Caco-2 (cell line): Measurements from ENCODE around the gene ST3GAL3. TPM values are rescaled to one million over a fixed set of nuclear protein-coding genes. Genes with fewer than 3 reads are reported as not detected.

Experiments used
- BruUV-seq: library from RNA; stranded (reverse); fragments of 400-500 nt; replicated peaks from 2 replicates; lab custom pipeline; 2021; lab: Mats Ljungman, UMichigan
- CTCF ChIA-PET: fragments of 300-600 bp; sonication (Branson Sonifier 250); formaldehyde crosslinking; loops from one replicate; lab custom pipeline; 2022; ENCODE audit warnings: antibody characterized with exemption; lab: Charles Lee
- POLR2A ChIA-PET: fragments of 300-600 bp; sonication (Branson Sonifier 250); formaldehyde crosslinking; loops from one replicate; lab custom pipeline; 2022; ENCODE audit warnings: antibody characterized with exemption; lab: Charles Lee
- DNase-seq, 2 experiments: peaks; one replicate each; pipeline versions ENCODE4 v3.0.0 to v3.0.0-alpha.2; 2020 to 2022
- H3K27me3 ChIP-seq: replicated peaks from 2 replicates; pipeline ENCODE4 v1.6.0; 2011; ENCODE audit warnings: low read length; ENCODE audit not compliant: control insufficient read depth, insufficient read depth
- H3K36me3 ChIP-seq: 2 replicates; pipeline ENCODE4 v1.5.1; 2011; ENCODE audit warnings: low read length; ENCODE audit not compliant: control insufficient read depth, insufficient read depth
- H3K4me1 ChIP-seq: fragments of 250-450 bp; sonication (Bioruptor Pico); 2 replicates; pipeline ENCODE4 v1.5.1; 2020; ENCODE audit warnings: mild to moderate bottlenecking
- H3K4me3 ChIP-seq: 2 replicates; pipeline ENCODE4 v1.5.1; 2011; ENCODE audit warnings: low read depth, mild to moderate bottlenecking, control low read depth, low read length
- H3K9me3 ChIP-seq: fragments of 250-450 bp; sonication (Bioruptor Pico); 2 replicates; pipeline ENCODE4 v1.5.1; 2020; ENCODE audit warnings: mild to moderate bottlenecking, moderate library complexity
- H3K27ac Mint-ChIP-seq: one replicate; pipeline ENCODE4 v1.8.0; 2022; ENCODE audit warnings: mixed read lengths; ENCODE audit not compliant: unreplicated experiment
- H3K27me3 Mint-ChIP-seq: one replicate; pipeline ENCODE4 v1.8.0; 2022; ENCODE audit warnings: mixed read lengths; ENCODE audit not compliant: insufficient read depth, unreplicated experiment
- H3K36me3 Mint-ChIP-seq: one replicate; pipeline ENCODE4 v1.8.0; 2022; ENCODE audit warnings: mild to moderate bottlenecking, mixed read lengths; ENCODE audit not compliant: insufficient read depth, unreplicated experiment
- H3K4me1 Mint-ChIP-seq: one replicate; pipeline ENCODE4 v1.8.0; 2022; ENCODE audit warnings: low read depth, mixed read lengths; ENCODE audit not compliant: unreplicated experiment
- H3K4me3 Mint-ChIP-seq: one replicate; pipeline ENCODE4 v1.8.0; 2022; ENCODE audit warnings: mild to moderate bottlenecking, moderate library complexity, mixed read lengths; ENCODE audit not compliant: unreplicated experiment
- H3K9me3 Mint-ChIP-seq: one replicate; pipeline ENCODE4 v1.8.0; 2022; ENCODE audit warnings: mixed read lengths; ENCODE audit not compliant: unreplicated experiment
- CTCF ChIP-seq, 2 experiments: fragments of 200-600 bp in 1 of 2; IDR thresholded peaks; 1 replicate in 1 of 2; 2 replicates in 1 of 2; pipeline versions ENCODE4 v1.5.1 to v1.8.0; 2011 to 2022; ENCODE audit warnings: antibody characterized with exemption in 1 of 2, control low read depth in 1 of 2, inconsistent platforms in 1 of 2, low read depth in 1 of 2, low read length in 1 of 2, mild to moderate bottlenecking in 1 of 2, moderate library complexity in 1 of 2; ENCODE audit not compliant: insufficient read depth in 1 of 2, severe bottlenecking in 1 of 2, unreplicated experiment in 1 of 2
- intact Hi-C: fragments of 100-400 bp; cut with micrococcal nuclease; formaldehyde crosslinking; loops from one replicate; pipeline ENCODE4 v1.10.0; 2022; ENCODE audit not compliant: unreplicated experiment
- total RNA-seq: library from RNA; stranded (reverse); gene quantifications from 2 replicates; pipeline ENCODE4 v1.2.3, GENCODE V29; 2022

Gene ST3GAL3
- total RNA-seq, 1 experiment from 2014 or later = 5.6 TPM

GRCh38 chr1:43947061-43947873 lies 239.9 kb downstream of the ST3GAL3 start:
- CTCF ChIA-PET = interaction anchor here (0.6 to 2.4 kb wide), 5 partner anchors 12 to 184 kb away, joined by 3 to 12 read pairs (median 3); no protein-coding TSS in a partner anchor
- Mint-ChIP-seq H3K36me3 (peaks cover 6% of the 10 kb centered on the region), H3K4me3 (peak overlapping the region; percentile 80), H3K27me3 (no peaks in the 10 kb centered on the region), H3K27ac (peak overlapping the region; percentile 58), H3K4me1 (no peaks in the 10 kb centered on the region), H3K9me3 (no peaks in the 10 kb centered on the region)
- no peaks in the 10 kb centered on the region for H3K27me3 ChIP-seq
- BruUV-seq = TSS peak; percentile 42
- no peaks in the 10 kb centered on the region for H3K4me1 ChIP-seq
- POLR2A ChIA-PET = interaction anchor here (1.1 kb wide), 1 partner anchor 23 kb away, joined by 4 read pairs; the partner anchor contains the start of gene DPH2
- H3K36me3 ChIP-seq = no peaks in the 10 kb centered on the region
- H3K4me3 ChIP-seq = peak overlapping the region; percentile 90
- no peak for TF ChIP-seq CTCF (IDR thresholded peaks at IDR 0.05; ENCODE audit: insufficient read depth in 1 of 2, low read depth in 1 of 2, low read length in 1 of 2, severe bottlenecking in 1 of 2, unreplicated experiment in 1 of 2)
- no peaks in the 10 kb centered on the region for H3K9me3 ChIP-seq
- no peak for DNase-seq
- intact Hi-C loops = no loop called here

DNA sequence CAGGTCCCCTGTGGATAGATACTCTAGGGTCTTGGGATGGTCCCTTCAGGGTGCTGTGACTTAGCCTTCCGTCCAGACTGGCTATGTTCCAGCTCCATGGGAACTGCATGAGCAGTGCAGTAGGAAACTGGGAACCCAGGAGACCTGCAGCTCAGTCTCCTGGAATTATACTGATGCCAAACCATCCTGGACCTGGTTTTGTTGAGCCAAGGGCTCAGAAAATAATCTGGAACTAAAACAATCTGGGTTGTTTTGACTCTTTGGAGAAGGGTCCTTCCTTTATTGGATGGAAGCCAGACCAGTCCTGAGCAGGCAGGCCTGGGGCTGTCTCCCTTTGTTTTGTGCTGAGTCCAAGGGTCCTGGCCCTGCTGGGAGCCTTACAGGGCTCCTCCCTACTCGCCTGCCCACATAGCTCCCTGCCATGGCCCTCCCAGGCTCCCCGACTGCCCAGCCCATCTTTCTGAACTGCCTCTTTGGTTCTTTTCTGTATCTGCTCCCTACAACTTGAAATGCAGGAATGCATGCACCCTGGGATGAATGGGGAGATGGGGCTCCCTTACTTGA lies 240.6 kb downstream of the ST3GAL3 start:
- Mint-ChIP-seq H3K9me3 (no peaks in the 10 kb centered on the region), H3K27me3 (no peaks in the 10 kb centered on the region), H3K4me1 (no peaks in the 10 kb centered on the region), H3K4me3 (peak overlapping the region; percentile 80), H3K27ac (no peak overlapping the region), H3K36me3 (peaks cover 6% of the 10 kb centered on the region)
- BruUV-seq = no TSS peak
- H3K36me3 ChIP-seq = no peaks in the 10 kb centered on the region
- DNase-seq = no peak
- H3K4me1 ChIP-seq = no peaks in the 10 kb centered on the region
- intact Hi-C loops = no loop called here
- TF ChIP-seq CTCF (IDR thresholded peaks at IDR 0.05; ENCODE audit: insufficient read depth in 1 of 2, low read depth in 1 of 2, low read length in 1 of 2, severe bottlenecking in 1 of 2, unreplicated experiment in 1 of 2) = no peak
- H3K9me3 ChIP-seq = no peaks in the 10 kb centered on the region
- ChIA-PET CTCF (interaction anchor here (1.2 kb wide), 1 partner anchor 44 kb away, joined by 3 read pairs; no protein-coding TSS in a partner anchor), POLR2A (interaction anchor here (1.1 kb wide), 1 partner anchor 22 kb away, joined by 4 read pairs; the partner anchor contains the start of gene DPH2)
- H3K27me3 ChIP-seq = no peaks in the 10 kb centered on the region
- peak overlapping the region; percentile 90 for H3K4me3 ChIP-seq

DNA sequence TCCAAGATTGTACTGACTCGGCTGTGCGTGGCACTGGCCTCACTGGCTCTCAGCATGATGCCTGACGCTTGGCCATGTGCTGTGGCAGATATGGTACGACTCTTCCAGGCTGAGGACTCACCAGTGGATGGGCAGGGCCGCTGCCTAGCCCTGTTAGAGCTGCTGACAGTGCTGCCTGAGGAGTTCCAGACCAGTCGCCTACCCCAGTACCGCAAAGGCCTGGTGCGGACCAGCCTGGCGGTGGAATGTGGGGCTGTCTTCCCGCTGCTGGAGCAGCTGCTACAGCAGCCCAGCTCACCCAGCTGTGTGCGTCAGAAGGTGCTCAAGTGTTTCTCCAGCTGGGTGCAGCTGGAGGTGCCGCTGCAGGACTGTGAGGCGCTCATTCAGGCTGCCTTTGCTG lies 242.3 kb downstream of the ST3GAL3 start:
- Histone ChIP-seq H3K9me3 (no peaks in the 10 kb centered on the region), H3K36me3 (no peaks in the 10 kb centered on the region), H3K27me3 (no peaks in the 10 kb centered on the region), H3K4me3 (no peak overlapping the region), H3K4me1 (no peaks in the 10 kb centered on the region)
- ChIA-PET CTCF (no interaction called here), POLR2A (no interaction called here)
- Mint-ChIP-seq H3K36me3 (peaks cover 6% of the 10 kb centered on the region), H3K4me3 (no peak overlapping the region), H3K9me3 (no peaks in the 10 kb centered on the region), H3K4me1 (no peaks in the 10 kb centered on the region), H3K27me3 (no peaks in the 10 kb centered on the region), H3K27ac (no peak overlapping the region)
- DNase-seq = no peak
- BruUV-seq = no TSS peak
- no peak for TF ChIP-seq CTCF (IDR thresholded peaks at IDR 0.05; ENCODE audit: insufficient read depth in 1 of 2, low read depth in 1 of 2, low read length in 1 of 2, severe bottlenecking in 1 of 2, unreplicated experiment in 1 of 2)
- intact Hi-C loops = no loop called here
